Measurements from ENCODE around the gene PPP3R1.

GRCh38 chr2:68280348-68280747, 28.0 kb upstream of the PPP3R1 start:
- TF ChIP-seq CTCF (IDR thresholded peaks at IDR 0.05) (no peak), POLR2A (IDR thresholded peaks at IDR 0.05) (no peak), EP300 (IDR thresholded peaks at IDR 0.05) (no peak)

All from tibial nerve (tissue), 4 donors.